Liver (tissue), 9 donors: ENCODE measurements around the gene OR2T12. TPM values are rescaled to one million over a fixed set of nuclear protein-coding genes. Genes with fewer than 3 reads are reported as not detected.
"Not testable (repeated sequence)": the region's sequence is repeated elsewhere in the genome, so short reads cannot be mapped to it uniquely, and the experiment has no call there.

Experiments used
- DNase-seq: peaks from one replicate; pipeline ENCODE4 v3.0.0-alpha.2; 2017; ENCODE audit warnings: low spot score
- H3K27ac ChIP-seq, 2 donors: one replicate each; pipeline ENCODE4 v1.7.0; 2013; ENCODE audit warnings: inconsistent platforms in 2 of 2, low read length in 2 of 2, control low read depth in 1 of 2, low read depth in 1 of 2, mild to moderate bottlenecking in 1 of 2
- H3K27me3 ChIP-seq, 4 donors: one replicate each; pipeline versions ENCODE4 v1.6.1 to v1.7.0; 2013; ENCODE audit warnings: low read length in 3 of 4, inconsistent platforms in 1 of 4, mild to moderate bottlenecking in 1 of 4, moderate library complexity in 1 of 4; ENCODE audit not compliant: control insufficient read depth in 4 of 4, insufficient read depth in 4 of 4
- H3K36me3 ChIP-seq, 4 donors: one replicate each; pipeline versions ENCODE4 v1.6.1 to v1.7.0; 2013; ENCODE audit warnings: low read length in 3 of 4, mild to moderate bottlenecking in 3 of 4, low read depth in 1 of 4, moderate library complexity in 1 of 4; ENCODE audit not compliant: control insufficient read depth in 4 of 4, insufficient read depth in 3 of 4
- H3K4me1 ChIP-seq, 4 donors: one replicate each; pipeline versions ENCODE4 v1.6.1 to v1.7.0; 2013; ENCODE audit warnings: low read length in 3 of 4, mild to moderate bottlenecking in 3 of 4, moderate library complexity in 1 of 4; ENCODE audit not compliant: control insufficient read depth in 4 of 4, insufficient read depth in 4 of 4
- H3K4me3 ChIP-seq, 3 donors: one replicate each; pipeline versions ENCODE4 v1.6.1 to v1.7.0; 2013; ENCODE audit warnings: low read length in 3 of 3, control low read depth in 1 of 3, low read depth in 1 of 3, mild to moderate bottlenecking in 1 of 3
- H3K9ac ChIP-seq, 2 donors: one replicate each; pipeline ENCODE4 v1.7.0; 2013; ENCODE audit warnings: low read length in 2 of 2, mild to moderate bottlenecking in 2 of 2, moderate library complexity in 2 of 2, control low read depth in 1 of 2, low read depth in 1 of 2
- H3K9me3 ChIP-seq, 4 donors: one replicate each; pipeline versions ENCODE4 v1.6.1 to v1.7.0; 2013; ENCODE audit warnings: low read length in 3 of 4; ENCODE audit not compliant: control insufficient read depth in 4 of 4
- EGR1 ChIP-seq, 2 donors: IDR thresholded peaks; 2 replicates each; pipeline ENCODE4 v1.6.1; 2016 to 2018; ENCODE audit warnings: antibody characterized with exemption in 2 of 2, low read depth in 2 of 2
- FOXA1 ChIP-seq: IDR thresholded peaks from 2 replicates; pipeline ENCODE4 v1.6.1; 2016; ENCODE audit warnings: antibody characterized with exemption
- FOXA2 ChIP-seq: IDR thresholded peaks from 2 replicates; pipeline ENCODE4 v1.6.1; 2016; ENCODE audit warnings: antibody characterized with exemption
- GABPA ChIP-seq, 2 donors: IDR thresholded peaks in 1 of 2; conservative IDR thresholded peaks in 1 of 2; 2 replicates each; pipeline ENCODE4 v1.6.1; 2016; ENCODE audit warnings: antibody characterized with exemption in 2 of 2, mild to moderate bottlenecking in 1 of 2, moderate library complexity in 1 of 2
- HNF4A ChIP-seq, 2 donors: conservative IDR thresholded peaks; 2 replicates each; pipeline ENCODE4 v1.6.1; 2016; ENCODE audit warnings: antibody characterized with exemption in 2 of 2, mild to moderate bottlenecking in 2 of 2
- HNF4G ChIP-seq: IDR thresholded peaks from 2 replicates; pipeline ENCODE4 v1.6.1; 2016; ENCODE audit warnings: antibody characterized with exemption
- JUND ChIP-seq, 2 donors: IDR thresholded peaks; 2 replicates each; pipeline ENCODE4 v1.6.1; 2016; ENCODE audit warnings: antibody characterized with exemption in 2 of 2
- NR2F2 ChIP-seq: IDR thresholded peaks from 2 replicates; pipeline ENCODE4 v1.6.1; 2016; ENCODE audit warnings: antibody characterized with exemption
- RAD21 ChIP-seq, 2 donors: IDR thresholded peaks; 2 replicates each; pipeline ENCODE4 v1.6.1; 2016; ENCODE audit warnings: antibody characterized with exemption in 2 of 2, mild to moderate bottlenecking in 2 of 2
- SP1 ChIP-seq: IDR thresholded peaks from 2 replicates; pipeline ENCODE4 v1.6.1; 2018; ENCODE audit warnings: antibody characterized with exemption, mild to moderate bottlenecking
- TAF1 ChIP-seq: conservative IDR thresholded peaks from 2 replicates; pipeline ENCODE4 v1.6.1; 2016; ENCODE audit warnings: antibody characterized with exemption, mild to moderate bottlenecking
- WGBS: extraction: QIAGEN DNeasy Blood & Tissue Kit; methylation state at CpG from one replicate; pipeline ENCODE4 v1.1.7; 2013; 5-methylcytosine and 5-hydroxymethylcytosine counted together
- polyA plus RNA-seq, 2 donors: library from polyadenylated mRNA; stranded (reverse) in 1 of 2; unstranded in 1 of 2; fragments of 200-250 nt in 1 of 2; fragments of >200 nt in 1 of 2; fragmentation: Nextera tagmentation in 1 of 2; extraction: Ambion mirVana in 1 of 2; gene quantifications; one replicate each; pipeline versions ENCODE4 v1.2.1 to v1.2.3, GENCODE V29; 2013 to 2015
- total RNA-seq, 2 donors: library from RNA; depleted of rRNA; stranded (reverse); fragments of >200 nt; gene quantifications; one replicate each; pipeline ENCODE4 v1.2.3, GENCODE V29; 2014
- TF ChIP-seq, protein P1 (sequence below): IDR thresholded peaks from 2 replicates; pipeline ENCODE4 v1.6.1; 2016; ENCODE audit warnings: antibody characterized with exemption, mild to moderate bottlenecking
- TF ChIP-seq, protein P2 (sequence below): fragments of 150-350 bp; IDR thresholded peaks from 2 replicates; pipeline ENCODE4 v1.5.1; 2017; ENCODE audit warnings: improper control_type of control experiment, low read depth, low read length; ENCODE audit not compliant: missing input control
- TF ChIP-seq, protein P3 (sequence below): IDR thresholded peaks from 2 replicates; pipeline ENCODE4 v1.6.1; 2016; ENCODE audit warnings: antibody characterized with exemption
- TF ChIP-seq, protein P4 (sequence below): IDR thresholded peaks from 2 replicates; pipeline ENCODE4 v1.6.1; 2016; ENCODE audit warnings: antibody characterized with exemption
- donor health status: healthy.
- donor health status: healthy.
- donor health status: healthy.
- donor health status: healthy.
- donor health status: healthy.

OR2T12 gene
- total and polyA plus RNA-seq, 4 donors, result not detected

DNA sequence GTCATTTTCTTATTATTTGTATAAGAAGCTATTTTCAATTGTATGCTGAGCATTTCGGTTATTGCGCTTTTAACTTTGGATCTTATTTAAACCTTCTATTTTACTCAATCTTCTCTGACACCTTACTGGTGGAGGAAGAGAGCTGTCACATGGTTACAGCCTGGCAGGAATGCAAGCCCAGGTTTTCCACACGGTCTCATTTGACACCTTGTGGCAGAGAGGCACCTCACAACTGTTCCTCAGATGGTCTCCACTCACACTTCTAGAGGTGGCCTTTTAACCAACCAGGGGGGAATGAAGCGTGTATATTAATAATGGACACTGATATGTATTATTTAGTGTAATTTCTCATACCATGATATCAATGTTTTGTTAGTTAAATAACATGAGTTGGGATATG is 35.0 kb downstream of the OR2T12 start:
- Histone ChIP-seq H3K9ac (no peak overlapping the region), H3K4me3 (no peak overlapping the region), H3K27ac (no peak overlapping the region), H3K27me3 (no peaks in the 10 kb centered on the region), H3K36me3 (no peaks in the 10 kb centered on the region), H3K9me3 (no peaks in the 10 kb centered on the region), H3K4me1 (no peaks in the 10 kb centered on the region)
- TF ChIP-seq RAD21 (IDR thresholded peaks at IDR 0.05) (no peak), FOXA2 (no peak), NR2F2 (no peak), TAF1 (no peak), HNF4A (conservative IDR thresholded peaks at IDR 0.05) (no peak), FOXA1 (no peak), EGR1 (IDR thresholded peaks at IDR 0.05; ENCODE audit: low read depth in 2 of 2) (no peak), GABPA (IDR thresholded peaks at IDR 0.05 in 1 of 2, conservative IDR thresholded peaks at IDR 0.05 in 1 of 2) (no peak), HNF4G (no peak), SP1 (no peak), JUND (IDR thresholded peaks at IDR 0.05) (no peak)
- TF ChIP-seq, protein P1, sequence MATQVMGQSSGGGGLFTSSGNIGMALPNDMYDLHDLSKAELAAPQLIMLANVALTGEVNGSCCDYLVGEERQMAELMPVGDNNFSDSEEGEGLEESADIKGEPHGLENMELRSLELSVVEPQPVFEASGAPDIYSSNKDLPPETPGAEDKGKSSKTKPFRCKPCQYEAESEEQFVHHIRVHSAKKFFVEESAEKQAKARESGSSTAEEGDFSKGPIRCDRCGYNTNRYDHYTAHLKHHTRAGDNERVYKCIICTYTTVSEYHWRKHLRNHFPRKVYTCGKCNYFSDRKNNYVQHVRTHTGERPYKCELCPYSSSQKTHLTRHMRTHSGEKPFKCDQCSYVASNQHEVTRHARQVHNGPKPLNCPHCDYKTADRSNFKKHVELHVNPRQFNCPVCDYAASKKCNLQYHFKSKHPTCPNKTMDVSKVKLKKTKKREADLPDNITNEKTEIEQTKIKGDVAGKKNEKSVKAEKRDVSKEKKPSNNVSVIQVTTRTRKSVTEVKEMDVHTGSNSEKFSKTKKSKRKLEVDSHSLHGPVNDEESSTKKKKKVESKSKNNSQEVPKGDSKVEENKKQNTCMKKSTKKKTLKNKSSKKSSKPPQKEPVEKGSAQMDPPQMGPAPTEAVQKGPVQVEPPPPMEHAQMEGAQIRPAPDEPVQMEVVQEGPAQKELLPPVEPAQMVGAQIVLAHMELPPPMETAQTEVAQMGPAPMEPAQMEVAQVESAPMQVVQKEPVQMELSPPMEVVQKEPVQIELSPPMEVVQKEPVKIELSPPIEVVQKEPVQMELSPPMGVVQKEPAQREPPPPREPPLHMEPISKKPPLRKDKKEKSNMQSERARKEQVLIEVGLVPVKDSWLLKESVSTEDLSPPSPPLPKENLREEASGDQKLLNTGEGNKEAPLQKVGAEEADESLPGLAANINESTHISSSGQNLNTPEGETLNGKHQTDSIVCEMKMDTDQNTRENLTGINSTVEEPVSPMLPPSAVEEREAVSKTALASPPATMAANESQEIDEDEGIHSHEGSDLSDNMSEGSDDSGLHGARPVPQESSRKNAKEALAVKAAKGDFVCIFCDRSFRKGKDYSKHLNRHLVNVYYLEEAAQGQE, result no peak
- TF ChIP-seq, protein P2, sequence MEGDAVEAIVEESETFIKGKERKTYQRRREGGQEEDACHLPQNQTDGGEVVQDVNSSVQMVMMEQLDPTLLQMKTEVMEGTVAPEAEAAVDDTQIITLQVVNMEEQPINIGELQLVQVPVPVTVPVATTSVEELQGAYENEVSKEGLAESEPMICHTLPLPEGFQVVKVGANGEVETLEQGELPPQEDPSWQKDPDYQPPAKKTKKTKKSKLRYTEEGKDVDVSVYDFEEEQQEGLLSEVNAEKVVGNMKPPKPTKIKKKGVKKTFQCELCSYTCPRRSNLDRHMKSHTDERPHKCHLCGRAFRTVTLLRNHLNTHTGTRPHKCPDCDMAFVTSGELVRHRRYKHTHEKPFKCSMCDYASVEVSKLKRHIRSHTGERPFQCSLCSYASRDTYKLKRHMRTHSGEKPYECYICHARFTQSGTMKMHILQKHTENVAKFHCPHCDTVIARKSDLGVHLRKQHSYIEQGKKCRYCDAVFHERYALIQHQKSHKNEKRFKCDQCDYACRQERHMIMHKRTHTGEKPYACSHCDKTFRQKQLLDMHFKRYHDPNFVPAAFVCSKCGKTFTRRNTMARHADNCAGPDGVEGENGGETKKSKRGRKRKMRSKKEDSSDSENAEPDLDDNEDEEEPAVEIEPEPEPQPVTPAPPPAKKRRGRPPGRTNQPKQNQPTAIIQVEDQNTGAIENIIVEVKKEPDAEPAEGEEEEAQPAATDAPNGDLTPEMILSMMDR, result no peak
- TF ChIP-seq, protein P3, sequence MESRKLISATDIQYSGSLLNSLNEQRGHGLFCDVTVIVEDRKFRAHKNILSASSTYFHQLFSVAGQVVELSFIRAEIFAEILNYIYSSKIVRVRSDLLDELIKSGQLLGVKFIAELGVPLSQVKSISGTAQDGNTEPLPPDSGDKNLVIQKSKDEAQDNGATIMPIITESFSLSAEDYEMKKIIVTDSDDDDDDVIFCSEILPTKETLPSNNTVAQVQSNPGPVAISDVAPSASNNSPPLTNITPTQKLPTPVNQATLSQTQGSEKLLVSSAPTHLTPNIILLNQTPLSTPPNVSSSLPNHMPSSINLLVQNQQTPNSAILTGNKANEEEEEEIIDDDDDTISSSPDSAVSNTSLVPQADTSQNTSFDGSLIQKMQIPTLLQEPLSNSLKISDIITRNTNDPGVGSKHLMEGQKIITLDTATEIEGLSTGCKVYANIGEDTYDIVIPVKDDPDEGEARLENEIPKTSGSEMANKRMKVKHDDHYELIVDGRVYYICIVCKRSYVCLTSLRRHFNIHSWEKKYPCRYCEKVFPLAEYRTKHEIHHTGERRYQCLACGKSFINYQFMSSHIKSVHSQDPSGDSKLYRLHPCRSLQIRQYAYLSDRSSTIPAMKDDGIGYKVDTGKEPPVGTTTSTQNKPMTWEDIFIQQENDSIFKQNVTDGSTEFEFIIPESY, result no peak
- TF ChIP-seq, protein P4, sequence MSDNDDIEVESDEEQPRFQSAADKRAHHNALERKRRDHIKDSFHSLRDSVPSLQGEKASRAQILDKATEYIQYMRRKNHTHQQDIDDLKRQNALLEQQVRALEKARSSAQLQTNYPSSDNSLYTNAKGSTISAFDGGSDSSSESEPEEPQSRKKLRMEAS, result no peak
- DNase-seq, result no peak
- WGBS, result 69% methylated on average over 4 of the region's 4 CpGs

DNA sequence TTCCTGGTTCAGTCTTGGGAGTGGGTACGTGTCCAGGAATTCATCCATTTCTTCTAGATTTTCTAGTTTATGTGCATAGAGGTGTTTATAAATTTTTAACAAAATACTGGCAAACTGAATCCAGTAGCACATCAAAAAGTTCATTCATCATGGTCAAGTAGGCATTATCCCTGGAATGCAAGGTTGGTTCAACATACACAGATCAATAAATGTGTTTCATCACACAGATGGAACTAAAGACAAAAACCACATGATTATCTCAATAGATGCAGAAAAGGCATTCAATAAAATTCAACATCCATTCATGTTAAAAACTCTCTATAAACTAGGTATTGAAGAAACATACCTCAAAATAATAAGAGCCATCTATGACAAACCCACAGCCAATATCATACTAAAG is 43.9 kb downstream of the OR2T12 start:
- DNase-seq, H3K4me3 ChIP-seq, H3K36me3 ChIP-seq, H3K4me1 ChIP-seq, H3K9me3 ChIP-seq, H3K27ac ChIP-seq, H3K27me3 ChIP-seq, H3K9ac ChIP-seq: not testable (repeated sequence)
- 55% methylated on average over 1 of the region's 1 CpG for WGBS
